ENCODE measurements around the gene DMBX1.

The DMBX1 gene

GRCh38 chr1:46497665-46498064 lies 8.0 kb downstream of the DMBX1 start:
- Histone ChIP-seq H3K9me3 (no peaks in the 10 kb centered on the region), H3K27me3 (peaks cover under 1% of the 10 kb centered on the region; the same call in 1 of the 2 replicates), H3K4me3 (ENCODE audit: low read depth, low read length) (no peak overlapping the region), H3K4me1 (no peaks in the 10 kb centered on the region), H3K36me3 (no peaks in the 10 kb centered on the region)
- TF ChIP-seq CTCF (IDR thresholded peaks at IDR 0.05; ENCODE audit: low read depth, low read length): no peak
- DNase-seq: no peak

- H3K4me3 ChIP-seq (ENCODE audit: low read depth, low read length): no peak overlapping the region
- H3K36me3 ChIP-seq: no peaks in the 10 kb centered on the region
- H3K4me1 ChIP-seq: no peaks in the 10 kb centered on the region
- DNase-seq: no peak
- TF ChIP-seq CTCF (IDR thresholded peaks at IDR 0.05; ENCODE audit: low read depth, low read length): no peak
- H3K9me3 ChIP-seq: no peaks in the 10 kb centered on the region
- no peaks in the 10 kb centered on the region for H3K27me3 ChIP-seq
Measured at GRCh38 chr1:46501528-46501927, 11.9 kb downstream of the DMBX1 start.

GRCh38 chr1:46503421-46503820 lies 13.8 kb downstream of the DMBX1 start:
- no peak for DNase-seq
- Histone ChIP-seq H3K9me3 (no peaks in the 10 kb centered on the region), H3K27me3 (no peaks in the 10 kb centered on the region), H3K4me1 (no peaks in the 10 kb centered on the region), H3K36me3 (no peaks in the 10 kb centered on the region), H3K4me3 (ENCODE audit: low read depth, low read length) (no peak overlapping the region)
- TF ChIP-seq CTCF (IDR thresholded peaks at IDR 0.05; ENCODE audit: low read depth, low read length): no peak

GRCh38 chr1:46506470-46507219 lies 17.0 kb downstream of the DMBX1 start:
- H3K9me3 ChIP-seq: no peaks in the 10 kb centered on the region
- TF ChIP-seq CTCF (IDR thresholded peaks at IDR 0.05; ENCODE audit: low read depth, low read length): no peak
- no peaks in the 10 kb centered on the region for H3K27me3 ChIP-seq
- H3K4me1 ChIP-seq: no peaks in the 10 kb centered on the region
- no peaks in the 10 kb centered on the region for H3K36me3 ChIP-seq
- H3K4me3 ChIP-seq (ENCODE audit: low read depth, low read length): no peak overlapping the region
- DNase-seq: no peak

GRCh38 chr1:46508757-46509156 lies 19.1 kb downstream of the DMBX1 start:
- no peak for TF ChIP-seq CTCF (IDR thresholded peaks at IDR 0.05; ENCODE audit: low read depth, low read length)
- Histone ChIP-seq H3K9me3 (no peaks in the 10 kb centered on the region), H3K27me3 (no peaks in the 10 kb centered on the region), H3K4me1 (no peaks in the 10 kb centered on the region), H3K4me3 (ENCODE audit: low read depth, low read length) (no peak overlapping the region), H3K36me3 (no peaks in the 10 kb centered on the region)
- DNase-seq: no peak

GRCh38 chr1:46510341-46510997 lies 20.8 kb downstream of the DMBX1 start:
- H3K4me1 ChIP-seq: no peaks in the 10 kb centered on the region

More at GRCh38 chr1:46510341-46510997, 20.8 kb downstream of the DMBX1 start:
- no peak for TF ChIP-seq CTCF (IDR thresholded peaks at IDR 0.05; ENCODE audit: low read depth, low read length)
- Histone ChIP-seq H3K36me3 (no peaks in the 10 kb centered on the region), H3K4me3 (ENCODE audit: low read depth, low read length) (no peak overlapping the region), H3K9me3 (no peaks in the 10 kb centered on the region), H3K27me3 (no peaks in the 10 kb centered on the region)
- no peak for DNase-seq
